ENCODE measurements around the gene SLIT3. TPM values are rescaled to one million over a fixed set of nuclear protein-coding genes. Genes with fewer than 3 reads are reported as not detected.

SLIT3 gene
- total RNA-seq, 1 experiment from 2014 or later, result 0.92 TPM

DNA sequence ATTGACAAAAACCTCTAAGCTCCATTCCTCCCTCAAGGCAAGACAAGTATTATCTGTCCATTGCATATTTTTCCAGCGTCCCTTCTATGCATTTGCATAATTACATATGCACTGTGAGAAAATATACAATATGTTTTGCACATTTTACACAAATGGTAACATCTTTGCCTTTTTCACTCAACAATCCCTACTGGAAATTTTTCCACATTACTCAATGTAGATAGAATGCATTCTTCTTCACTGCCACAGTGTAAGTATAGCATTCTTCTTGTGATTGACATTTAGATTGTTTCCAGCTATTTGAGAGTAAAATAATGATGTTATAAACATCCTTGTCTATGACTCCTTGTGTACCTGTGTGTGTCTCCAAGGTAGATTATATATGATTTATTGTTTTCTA lies 205.0 kb downstream of the SLIT3 start:
- Histone ChIP-seq H3K27ac (ENCODE audit: insufficient read length, low read depth, low read length) (no peak overlapping the region), H3K4me2 (ENCODE audit: insufficient read depth, insufficient read length, low read length) (no peak overlapping the region), H3K4me1 (ENCODE audit: insufficient read depth, low read length) (0 out of 2 replicates have a peak, but pooled peaks cover 3% of the 10 kb centered on the region), H2BK120ac (ENCODE audit: low read depth, low read length, poor library complexity, severe bottlenecking) (no peak overlapping the region), H3K79me2 (ENCODE audit: insufficient read depth, low read length) (no peaks in the 10 kb centered on the region), H3K14ac (ENCODE audit: insufficient read depth, low read length) (no peak overlapping the region), H4K91ac (ENCODE audit: insufficient read length, low read depth, low read length) (no peak overlapping the region), H3K79me1 (ENCODE audit: insufficient read depth, low read depth, low read length, poor library complexity, severe bottlenecking) (no peaks in the 10 kb centered on the region), H4K20me1 (ENCODE audit: control insufficient read depth, insufficient read depth, insufficient read length) (no peaks in the 10 kb centered on the region), H2BK12ac (ENCODE audit: insufficient read length, low read depth, low read length) (no peak overlapping the region), H3K23me2 (ENCODE audit: insufficient read length, low read depth, low read length, poor library complexity, severe bottlenecking) (no peaks in the 10 kb centered on the region), H2AFZ (ENCODE audit: low read length) (no peak overlapping the region), H2AK5ac (ENCODE audit: insufficient read length, low read length) (no peak overlapping the region), H2BK20ac (ENCODE audit: low read depth, low read length, poor library complexity, severe bottlenecking) (no peak overlapping the region), H4K5ac (ENCODE audit: insufficient read length, low read depth, low read length) (no peak overlapping the region), H2BK5ac (ENCODE audit: insufficient read length, low read length) (no peak overlapping the region), H3K23ac (ENCODE audit: insufficient read length, low read depth, low read length) (no peak overlapping the region), H3K27me3 (ENCODE audit: insufficient read depth, low read length) (no peaks in the 10 kb centered on the region), H3K9ac (ENCODE audit: extremely low read depth, insufficient read length, low read length) (no peak overlapping the region), H3K4ac (ENCODE audit: low read depth, low read length) (no peak overlapping the region), H3K9me3 (ENCODE audit: control insufficient read depth, low read depth, low read length) (no peaks in the 10 kb centered on the region), H3K56ac (ENCODE audit: insufficient read length, low read depth, low read length) (no peak overlapping the region), H2BK15ac (ENCODE audit: low read depth, low read length) (no peak overlapping the region), H4K8ac (replicated peaks; ENCODE audit: insufficient read length, low read depth, low read length) (no peak overlapping the region), H3T11ph (ENCODE audit: low read length) (no peak overlapping the region), H3K18ac (ENCODE audit: insufficient read length, low read depth, low read length) (no peak overlapping the region)
- H3K27me3 Mint-ChIP-seq (ENCODE audit: low read depth), result peaks cover 11% of the 10 kb centered on the region; the same call in 1 of the 2 replicates
- DNase-seq, result no peak
- H3K4me1 Mint-ChIP-seq, result peaks cover 31 to 36% of the 10 kb centered on the region in 2 experiments
- H3K27ac Mint-ChIP-seq, result no peak overlapping the region
- H3K36me3 Mint-ChIP-seq (ENCODE audit: insufficient read depth in 1 of 3, low read depth in 3 of 3), result peaks cover 0 to under 1% (median 0%) of the 10 kb centered on the region in 3 experiments; a peak in 2 of 7 replicates
- H3K4me3 Mint-ChIP-seq, result no peak overlapping the region
- H3K9me3 Mint-ChIP-seq, result peaks cover 0 to under 1% of the 10 kb centered on the region in 2 experiments; a peak in 1 of 5 replicates
- no CpG with 5 or more reads among the region's 1 CpG for WGBS (ENCODE audit: extremely low coverage, insufficient read length, low lambda C conversion rate)
- TF ChIP-seq CTCF (conservative IDR thresholded peaks at IDR 0.05), result no peak
